Ascending aorta (tissue), 2 donors: Measurements from ENCODE around the gene MAP1LC3C. TPM values are rescaled to one million over a fixed set of nuclear protein-coding genes. Genes with fewer than 3 reads are reported as not detected.

Experiments used
- DNase-seq, 2 donors: peaks; one replicate each; pipeline ENCODE4 v3.0.0-alpha.2; 2019; ENCODE audit warnings: low spot score in 2 of 2
- H3K27ac ChIP-seq, 2 donors: fragments of 200-600 bp; sonication (generic); one replicate each; pipeline ENCODE4 v1.5.1; 2016 to 2017; ENCODE audit warnings: mild to moderate bottlenecking in 1 of 2
- H3K27me3 ChIP-seq: fragments of 200-600 bp; sonication (generic); one replicate; pipeline ENCODE4 v1.5.1; 2017
- H3K36me3 ChIP-seq, 2 donors: fragments of 200-600 bp; sonication (generic); one replicate each; pipeline ENCODE4 v1.5.1; 2016
- H3K4me1 ChIP-seq, 2 donors: fragments of 200-600 bp; sonication (generic); one replicate each; pipeline ENCODE4 v1.5.1; 2016 to 2017; ENCODE audit warnings: mild to moderate bottlenecking in 1 of 2
- H3K4me3 ChIP-seq, 2 donors: fragments of 200-600 bp; sonication (generic); one replicate each; pipeline ENCODE4 v1.5.1; 2016 to 2017; ENCODE audit warnings: mild to moderate bottlenecking in 1 of 2
- H3K9me3 ChIP-seq, 2 donors: fragments of 200-600 bp; sonication (generic); one replicate each; pipeline ENCODE4 v1.5.1; 2016
- intact Hi-C: fragments of 100-400 bp; cut with DNase I; formaldehyde crosslinking; loops from one replicate; pipeline ENCODE4 v1.15.1; 2023
- total RNA-seq: library from RNA; depleted of rRNA; stranded (reverse); fragments of >200 nt; gene quantifications from one replicate; pipeline ENCODE4 v1.1.0, GENCODE V29; 2016
- TF ChIP-seq, protein P1 (sequence below), 3 experiments: fragments of 200-600 bp in 2 of 3; fragments of 450-650 bp in 1 of 3; sonication (generic) in 2 of 3; IDR thresholded peaks; one replicate each; pipeline ENCODE4 v1.5.1; 2016 to 2019; ENCODE audit warnings: antibody characterized with exemption in 3 of 3, mild to moderate bottlenecking in 1 of 3, moderate library complexity in 1 of 3

The MAP1LC3C gene
- total RNA-seq, 1 donor from 2014 or later, result not detected

DNA sequence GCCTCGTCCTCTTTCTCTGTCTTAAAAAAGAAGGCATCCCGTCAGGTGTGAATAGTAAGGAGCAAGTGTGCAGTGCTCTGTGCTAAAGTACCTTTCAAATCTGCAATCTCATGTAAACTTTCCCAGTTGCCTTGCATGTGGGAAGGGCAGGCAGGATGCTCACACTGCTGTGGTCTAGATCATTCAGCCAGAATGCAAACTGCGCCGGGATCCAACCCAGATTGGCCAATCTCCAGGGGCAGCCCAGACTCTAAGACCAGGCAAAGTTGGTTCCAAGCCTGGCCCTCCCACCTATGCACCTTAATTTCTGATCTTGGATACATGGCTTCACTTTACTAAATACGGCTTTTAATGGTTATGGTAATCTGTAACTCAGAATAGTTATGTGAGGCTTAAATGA, 3.2 kb upstream of the MAP1LC3C start:
- intact Hi-C loops, result no loop called here
- no peaks in the 10 kb centered on the region for H3K9me3 ChIP-seq
- no peak overlapping the region for H3K27ac ChIP-seq
- no peaks in the 10 kb centered on the region for H3K36me3 ChIP-seq
- no peak overlapping the region for H3K4me3 ChIP-seq
- TF ChIP-seq, protein P1, sequence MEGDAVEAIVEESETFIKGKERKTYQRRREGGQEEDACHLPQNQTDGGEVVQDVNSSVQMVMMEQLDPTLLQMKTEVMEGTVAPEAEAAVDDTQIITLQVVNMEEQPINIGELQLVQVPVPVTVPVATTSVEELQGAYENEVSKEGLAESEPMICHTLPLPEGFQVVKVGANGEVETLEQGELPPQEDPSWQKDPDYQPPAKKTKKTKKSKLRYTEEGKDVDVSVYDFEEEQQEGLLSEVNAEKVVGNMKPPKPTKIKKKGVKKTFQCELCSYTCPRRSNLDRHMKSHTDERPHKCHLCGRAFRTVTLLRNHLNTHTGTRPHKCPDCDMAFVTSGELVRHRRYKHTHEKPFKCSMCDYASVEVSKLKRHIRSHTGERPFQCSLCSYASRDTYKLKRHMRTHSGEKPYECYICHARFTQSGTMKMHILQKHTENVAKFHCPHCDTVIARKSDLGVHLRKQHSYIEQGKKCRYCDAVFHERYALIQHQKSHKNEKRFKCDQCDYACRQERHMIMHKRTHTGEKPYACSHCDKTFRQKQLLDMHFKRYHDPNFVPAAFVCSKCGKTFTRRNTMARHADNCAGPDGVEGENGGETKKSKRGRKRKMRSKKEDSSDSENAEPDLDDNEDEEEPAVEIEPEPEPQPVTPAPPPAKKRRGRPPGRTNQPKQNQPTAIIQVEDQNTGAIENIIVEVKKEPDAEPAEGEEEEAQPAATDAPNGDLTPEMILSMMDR (IDR thresholded peaks at IDR 0.05), result no peak
- no peak for DNase-seq
- no peaks in the 10 kb centered on the region for H3K4me1 ChIP-seq
- no peaks in the 10 kb centered on the region for H3K27me3 ChIP-seq

DNA sequence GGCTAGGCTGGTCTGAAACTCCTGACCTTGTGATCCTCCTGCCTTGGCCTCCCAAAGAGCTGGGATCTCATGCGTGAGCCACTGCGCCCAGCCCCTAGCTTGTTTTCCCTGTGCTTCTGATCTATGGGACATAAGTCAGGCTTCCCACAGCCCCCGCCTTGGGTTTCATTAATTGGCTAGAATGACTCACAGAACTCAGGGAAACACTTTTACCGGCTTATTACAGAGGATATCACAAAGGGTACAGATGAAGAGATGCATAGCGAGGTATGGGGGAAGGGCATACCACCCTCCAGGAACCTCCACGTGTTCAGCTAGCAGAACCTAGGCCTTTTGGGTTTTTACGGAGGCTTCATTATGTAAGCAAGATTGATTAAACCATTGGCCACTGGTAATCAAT, 1.5 kb upstream of the MAP1LC3C start:
- TF ChIP-seq, protein P1 (IDR thresholded peaks at IDR 0.05), result no peak
- H3K27me3 ChIP-seq, result no peaks in the 10 kb centered on the region
- H3K4me1 ChIP-seq, result no peaks in the 10 kb centered on the region
- H3K9me3 ChIP-seq, result no peaks in the 10 kb centered on the region
- no peak overlapping the region for H3K27ac ChIP-seq
- no peak overlapping the region for H3K4me3 ChIP-seq
- DNase-seq, result no peak
- intact Hi-C loops, result no loop called here
- no peaks in the 10 kb centered on the region for H3K36me3 ChIP-seq

DNA sequence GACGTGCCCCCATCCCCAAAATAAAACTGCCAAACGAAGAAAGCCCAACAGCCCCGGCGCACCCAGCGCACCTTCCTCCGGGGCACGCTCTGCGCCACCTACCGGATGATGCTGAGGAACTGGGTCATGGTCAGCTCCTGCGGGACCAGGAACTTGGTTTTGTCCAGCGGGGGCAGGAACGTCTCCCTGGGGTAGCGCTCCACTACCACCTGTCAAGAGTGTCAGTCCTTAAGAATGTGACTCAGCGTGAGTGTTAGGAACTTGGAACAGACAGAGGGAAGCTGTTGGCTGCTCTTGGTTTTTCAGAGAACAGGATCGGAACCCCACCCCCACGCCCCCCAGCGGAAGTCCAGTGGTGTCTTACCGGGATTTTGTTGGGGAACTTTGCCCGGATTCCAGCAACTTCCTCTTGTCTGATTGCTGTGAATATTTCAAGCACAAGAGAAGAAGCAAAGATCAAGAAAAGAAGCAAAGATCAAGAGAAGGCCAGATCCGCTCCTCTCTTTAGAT, 431 bp downstream of the MAP1LC3C start:
- DNase-seq, result peak in 1 of 2 donors; percentile 69
- intact Hi-C loops, result no loop called here
- TF ChIP-seq, protein P1 (IDR thresholded peaks at IDR 0.05), result peak in 1 of 3 experiments; percentile 51
- Histone ChIP-seq H3K4me1 (no peaks in the 10 kb centered on the region), H3K9me3 (no peaks in the 10 kb centered on the region), H3K27me3 (no peaks in the 10 kb centered on the region), H3K36me3 (no peaks in the 10 kb centered on the region), H3K27ac (no peak overlapping the region), H3K4me3 (peak overlapping the region; percentile 11 to 26)

DNA sequence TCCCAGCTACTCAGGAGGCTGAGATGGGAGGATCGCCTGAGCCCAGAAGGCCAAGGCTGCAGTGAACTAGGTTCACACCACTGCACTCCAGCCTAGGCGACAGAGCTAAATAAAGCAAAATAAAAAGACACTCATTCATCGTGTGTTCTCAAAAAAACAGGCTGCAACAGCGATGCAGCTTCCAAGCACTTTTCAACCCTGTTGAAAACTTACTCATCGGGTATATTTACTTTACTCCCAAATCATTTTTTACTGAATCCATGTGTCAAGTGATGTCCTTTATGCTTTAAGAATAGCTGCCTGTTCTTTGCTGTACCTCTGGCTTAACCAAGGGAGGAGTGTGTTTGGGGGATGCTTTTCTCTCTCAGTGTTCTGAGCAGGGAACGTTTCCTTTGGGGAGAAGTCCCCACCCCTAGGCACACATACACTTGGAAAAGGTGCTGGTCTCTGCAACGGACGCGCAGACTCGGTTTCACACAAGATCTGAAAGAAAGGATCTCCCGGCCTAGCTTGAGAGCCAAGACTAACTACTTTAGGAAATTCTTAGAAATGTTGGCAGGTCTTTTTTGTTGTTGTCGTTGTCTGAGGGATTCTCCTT, 1.4 kb downstream of the MAP1LC3C start:
- no peak overlapping the region for H3K4me3 ChIP-seq
- no peaks in the 10 kb centered on the region for H3K9me3 ChIP-seq
- no peak for DNase-seq
- no peaks in the 10 kb centered on the region for H3K27me3 ChIP-seq
- no peaks in the 10 kb centered on the region for H3K4me1 ChIP-seq
- TF ChIP-seq, protein P1 (IDR thresholded peaks at IDR 0.05), result no peak
- H3K27ac ChIP-seq, result no peak overlapping the region
- intact Hi-C loops, result no loop called here
- no peaks in the 10 kb centered on the region for H3K36me3 ChIP-seq

DNA sequence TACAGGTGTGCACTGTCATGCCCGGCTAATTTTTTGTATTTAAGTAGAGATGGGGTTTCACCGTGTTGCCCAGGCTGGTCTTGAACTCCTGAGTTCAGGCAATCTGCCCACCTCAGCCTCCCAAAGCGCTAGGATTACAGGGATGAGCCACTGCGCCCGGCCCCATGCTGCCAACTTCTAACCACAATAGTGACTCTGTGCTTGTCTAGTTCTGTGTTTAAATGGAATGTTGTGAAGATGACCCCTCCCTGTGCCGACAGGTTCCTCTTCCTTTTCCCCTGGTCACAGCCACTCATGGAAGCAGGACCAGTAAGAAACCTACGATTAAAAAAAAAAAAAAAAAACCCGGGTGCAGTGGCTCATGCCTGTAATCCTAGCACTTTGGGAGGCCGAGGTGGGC, 4.7 kb downstream of the MAP1LC3C start:
- Histone ChIP-seq H3K27ac (no peak overlapping the region), H3K4me3 (no peak overlapping the region), H3K27me3 (no peaks in the 10 kb centered on the region), H3K36me3 (no peaks in the 10 kb centered on the region), H3K4me1 (no peaks in the 10 kb centered on the region), H3K9me3 (no peaks in the 10 kb centered on the region)
- DNase-seq, result no peak
- intact Hi-C loops, result no loop called here
- TF ChIP-seq, protein P1 (IDR thresholded peaks at IDR 0.05), result no peak
